HL-60 (cell line): ENCODE results near the gene TAF6L.
"Not testable (repeated sequence)": the region's sequence is repeated elsewhere in the genome, so short reads cannot be mapped to it uniquely, and the experiment has no call there.

Experiments used
- DNase-seq, 2 experiments: peaks; one replicate each; pipeline ENCODE4 v3.0.0-alpha.2; 2010 to 2020; ENCODE audit warnings: low read depth in 1 of 2, low spot score in 1 of 2
- H3K27ac ChIP-seq: fragments of 250-450 bp; sonication (Bioruptor Pico); replicated peaks from 2 replicates; pipeline ENCODE4 v1.5.1; 2020; ENCODE audit warnings: mild to moderate bottlenecking, moderate library complexity
- H3K27me3 ChIP-seq: fragments of 250-450 bp; sonication (Bioruptor Pico); 2 replicates; pipeline ENCODE4 v1.5.1; 2021; ENCODE audit warnings: mild to moderate bottlenecking, moderate library complexity; ENCODE audit not compliant: insufficient read depth, poor library complexity, severe bottlenecking
- H3K4me3 ChIP-seq: replicated peaks from 2 replicates; pipeline ENCODE4 v1.5.1; 2011; ENCODE audit warnings: mild to moderate bottlenecking, control low read depth, low read length; ENCODE audit not compliant: insufficient read depth
- CTCF ChIP-seq: IDR thresholded peaks from one replicate; pipeline ENCODE4 v1.5.1; 2011; ENCODE audit warnings: low read length, control low read depth, inconsistent platforms; ENCODE audit not compliant: insufficient read depth
- GABPA ChIP-seq: IDR thresholded peaks from 2 replicates; pipeline ENCODE4 v1.6.1; 2012; ENCODE audit warnings: low read depth
- POLR2AphosphoS5 ChIP-seq: IDR thresholded peaks from 2 replicates; pipeline ENCODE4 v1.6.1; 2012; ENCODE audit warnings: low read depth
- SPI1 ChIP-seq: IDR thresholded peaks from 2 replicates; pipeline ENCODE4 v1.6.1; 2012; ENCODE audit warnings: low read depth, mild to moderate bottlenecking, borderline replicate concordance
- TF ChIP-seq, protein P1 (sequence below): IDR thresholded peaks from 2 replicates; pipeline ENCODE4 v1.6.1; 2012; ENCODE audit warnings: low read depth; ENCODE audit not compliant: insufficient replicate concordance

Gene TAF6L

GRCh38 chr11:62752994-62753735 lies 18.0 kb upstream of the TAF6L start:
- no peak for DNase-seq
- Histone ChIP-seq H3K4me3 (peak overlapping the region; percentile 60), H3K27me3 (no peaks in the 10 kb centered on the region), H3K27ac (peak overlapping the region; percentile 95)
- TF ChIP-seq POLR2AphosphoS5: no peak
- TF ChIP-seq CTCF: no peak
- no peak for TF ChIP-seq GABPA
- no peak for TF ChIP-seq SPI1
- TF ChIP-seq, protein P1, sequence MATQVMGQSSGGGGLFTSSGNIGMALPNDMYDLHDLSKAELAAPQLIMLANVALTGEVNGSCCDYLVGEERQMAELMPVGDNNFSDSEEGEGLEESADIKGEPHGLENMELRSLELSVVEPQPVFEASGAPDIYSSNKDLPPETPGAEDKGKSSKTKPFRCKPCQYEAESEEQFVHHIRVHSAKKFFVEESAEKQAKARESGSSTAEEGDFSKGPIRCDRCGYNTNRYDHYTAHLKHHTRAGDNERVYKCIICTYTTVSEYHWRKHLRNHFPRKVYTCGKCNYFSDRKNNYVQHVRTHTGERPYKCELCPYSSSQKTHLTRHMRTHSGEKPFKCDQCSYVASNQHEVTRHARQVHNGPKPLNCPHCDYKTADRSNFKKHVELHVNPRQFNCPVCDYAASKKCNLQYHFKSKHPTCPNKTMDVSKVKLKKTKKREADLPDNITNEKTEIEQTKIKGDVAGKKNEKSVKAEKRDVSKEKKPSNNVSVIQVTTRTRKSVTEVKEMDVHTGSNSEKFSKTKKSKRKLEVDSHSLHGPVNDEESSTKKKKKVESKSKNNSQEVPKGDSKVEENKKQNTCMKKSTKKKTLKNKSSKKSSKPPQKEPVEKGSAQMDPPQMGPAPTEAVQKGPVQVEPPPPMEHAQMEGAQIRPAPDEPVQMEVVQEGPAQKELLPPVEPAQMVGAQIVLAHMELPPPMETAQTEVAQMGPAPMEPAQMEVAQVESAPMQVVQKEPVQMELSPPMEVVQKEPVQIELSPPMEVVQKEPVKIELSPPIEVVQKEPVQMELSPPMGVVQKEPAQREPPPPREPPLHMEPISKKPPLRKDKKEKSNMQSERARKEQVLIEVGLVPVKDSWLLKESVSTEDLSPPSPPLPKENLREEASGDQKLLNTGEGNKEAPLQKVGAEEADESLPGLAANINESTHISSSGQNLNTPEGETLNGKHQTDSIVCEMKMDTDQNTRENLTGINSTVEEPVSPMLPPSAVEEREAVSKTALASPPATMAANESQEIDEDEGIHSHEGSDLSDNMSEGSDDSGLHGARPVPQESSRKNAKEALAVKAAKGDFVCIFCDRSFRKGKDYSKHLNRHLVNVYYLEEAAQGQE: no peak

DNA sequence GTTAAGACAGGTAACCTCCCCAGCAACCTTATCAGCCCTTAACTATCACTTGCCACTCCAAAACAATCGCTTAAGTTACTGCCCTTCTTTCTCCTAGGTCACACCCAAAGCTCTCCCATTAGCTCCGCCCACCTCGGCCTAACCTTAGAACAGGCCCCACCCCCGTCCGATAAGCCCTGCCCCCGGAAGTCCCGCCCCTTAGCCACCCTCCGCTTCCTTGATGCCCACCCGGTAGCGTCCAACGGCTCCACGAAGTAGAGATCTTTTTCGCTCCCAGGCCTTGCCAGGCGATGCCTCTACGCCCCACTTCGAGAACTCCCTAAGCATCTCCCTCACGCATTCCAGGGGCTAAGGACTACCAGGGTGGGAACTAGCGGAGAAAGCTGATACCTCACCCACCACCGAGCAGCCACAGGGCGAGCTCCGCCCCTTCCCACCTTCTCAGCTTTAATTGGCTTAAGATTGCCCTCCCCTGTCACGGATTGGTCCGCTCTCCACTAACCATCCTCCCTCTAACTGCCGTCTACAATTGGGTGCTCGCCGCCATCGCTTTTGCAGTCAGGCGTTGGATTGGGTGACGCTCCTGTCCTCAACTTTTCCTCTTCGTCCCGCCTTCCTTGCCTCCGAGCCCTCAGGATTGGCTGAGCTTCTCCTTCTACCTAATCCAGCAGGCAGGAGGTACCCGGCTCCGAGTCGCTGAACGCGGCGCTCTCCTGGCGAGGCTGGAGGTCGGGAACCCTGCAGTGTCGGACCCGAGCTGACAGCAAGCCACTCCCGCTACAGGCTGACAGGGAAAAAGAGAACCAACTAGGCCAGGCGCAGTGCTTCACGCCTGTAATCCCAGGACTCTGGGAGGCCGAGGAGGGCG lies 17.2 kb upstream of the TAF6L start, which contains the start of gene ZBTB3:
ZBTB3 (minus strand) TSS at position 425 of the 868 bp plus-strand sequence. CDS start 496 bp downstream, outside the sequence.
- TF ChIP-seq POLR2AphosphoS5 (peak; percentile 94), GABPA (peak; percentile 88)
- TF ChIP-seq, protein P1: no peak

GRCh38 chr11:62755086-62755615 lies 16.0 kb upstream of the TAF6L start:
- Histone ChIP-seq H3K27ac (no peak overlapping the region), H3K27me3 (no peaks in the 10 kb centered on the region), H3K4me3 (no peak overlapping the region)
- DNase-seq: no peak
- no peak for TF ChIP-seq GABPA
- TF ChIP-seq SPI1: no peak
- TF ChIP-seq POLR2AphosphoS5: no peak

More for the DNA sequence above, 17.2 kb upstream of the TAF6L start, which contains the start of gene ZBTB3:
- Histone ChIP-seq H3K4me3 (peak within 1 kb of the TSS; percentile 60), H3K27ac (peak within 1 kb of the TSS; percentile 95), H3K27me3 (no peaks in the 10 kb centered on the region)
- peak; percentile 99 to 100 for DNase-seq

DNA sequence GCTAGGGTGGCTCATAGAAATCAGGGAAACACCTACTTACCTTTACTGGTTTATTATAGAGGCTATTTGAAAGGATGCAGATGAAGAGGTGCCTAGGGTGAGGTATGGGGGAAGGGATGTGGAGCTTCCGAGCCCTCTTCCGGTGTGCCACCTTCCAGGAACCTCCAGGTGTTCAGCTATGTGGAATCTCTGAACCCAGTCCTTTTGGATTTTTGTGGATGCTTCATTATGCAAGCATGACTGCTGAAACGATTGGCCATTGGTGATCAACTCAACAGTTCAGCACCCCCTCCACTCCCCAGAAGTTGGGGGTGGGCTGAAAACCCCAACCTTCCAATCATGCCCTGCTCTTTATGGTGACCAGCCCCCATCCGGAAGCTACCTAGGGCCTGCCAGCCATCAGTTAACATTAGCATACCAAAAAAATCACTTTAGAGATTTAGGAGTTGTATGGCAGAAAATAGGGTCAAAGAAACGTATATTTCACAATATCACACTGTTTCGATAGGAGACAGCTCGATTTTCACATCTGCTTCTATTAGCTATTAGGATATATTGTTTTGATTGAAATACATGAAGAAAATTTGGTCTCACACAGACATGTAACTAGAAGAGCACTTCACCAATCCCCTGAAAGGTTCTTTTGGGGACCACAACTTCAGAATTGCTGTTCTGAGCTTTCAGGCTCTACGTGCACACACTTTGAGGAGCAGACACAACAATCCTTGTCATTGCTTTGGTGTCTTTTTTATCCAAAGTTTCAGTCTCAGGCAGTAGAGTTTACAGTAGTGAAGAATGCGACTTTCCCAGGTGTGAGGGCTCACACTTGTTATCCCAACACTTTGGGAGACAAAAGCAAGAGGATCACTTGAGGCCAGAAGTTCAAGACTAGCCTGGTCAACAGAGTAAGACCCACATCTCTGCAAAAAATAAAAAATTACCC lies 13.1 kb upstream of the TAF6L start:
- TF ChIP-seq GABPA (no peak), CTCF (no peak), POLR2AphosphoS5 (no peak), SPI1 (no peak)
- TF ChIP-seq, protein P1: no peak
- no peak overlapping the region for H3K27ac ChIP-seq
- DNase-seq: no peak
- no peak overlapping the region for H3K4me3 ChIP-seq
- no peaks in the 10 kb centered on the region for H3K27me3 ChIP-seq

DNA sequence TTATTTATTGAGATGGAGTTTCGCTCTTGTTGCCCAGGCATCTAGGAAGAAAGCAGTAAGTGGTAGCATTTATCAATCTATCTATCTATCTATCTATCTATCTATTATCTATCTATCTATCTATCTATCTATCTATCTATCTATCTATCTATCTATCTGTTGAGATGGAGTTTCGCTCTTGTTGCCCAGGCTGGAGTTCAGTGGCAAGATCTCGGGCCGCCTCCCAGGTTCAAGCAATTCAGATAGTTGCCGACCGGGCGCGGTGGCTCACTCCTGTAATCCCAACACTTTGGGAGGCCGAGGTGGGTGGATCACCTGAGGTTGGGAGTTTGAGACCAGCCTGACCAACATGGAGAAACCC lies 10.3 kb upstream of the TAF6L start:
- Histone ChIP-seq H3K27ac (peak overlapping the region; percentile 75), H3K4me3 (peak overlapping the region; percentile 0)
- not testable (repeated sequence) for DNase-seq, H3K27me3 ChIP-seq
